CD8-positive, alpha-beta memory T cell (primary cell): ENCODE data around the gene UNC5B. TPM values are rescaled to one million over a fixed set of nuclear protein-coding genes. Genes with fewer than 3 reads are reported as not detected.

ENCODE experiments used
- CTCF ChIA-PET: fragments of 350-600 bp; sonication (Branson Sonifier 250); formaldehyde crosslinking; loops from one replicate; lab custom pipeline; 2021; ENCODE audit warnings: antibody characterized with exemption; lab: Charles Lee
- POLR2A ChIA-PET: fragments of 350-600 bp; sonication (Branson Sonifier 250); formaldehyde crosslinking; loops from one replicate; lab custom pipeline; 2021; ENCODE audit warnings: antibody characterized with exemption; lab: Charles Lee
- DNase-seq, 5 donors: peaks; one replicate each; pipeline versions ENCODE4 v3.0.0 to v3.0.0-alpha.2; 2020 to 2022; ENCODE audit warnings: mixed read lengths in 1 of 5
- H3K27ac ChIP-seq: one replicate; pipeline ENCODE4 v1.7.0; 2013; ENCODE audit warnings: low read depth, mild to moderate bottlenecking, low read length, moderate library complexity
- H3K27me3 ChIP-seq: 2 replicates; pipeline ENCODE4 v1.7.0; 2013; ENCODE audit warnings: low read length, mild to moderate bottlenecking; ENCODE audit not compliant: insufficient read depth, poor library complexity, severe bottlenecking
- H3K36me3 ChIP-seq: 2 replicates; pipeline ENCODE4 v1.7.0; 2013; ENCODE audit warnings: mild to moderate bottlenecking, low read length, moderate library complexity; ENCODE audit not compliant: insufficient read depth
- H3K4me1 ChIP-seq: 2 replicates; pipeline ENCODE4 v1.7.0; 2013; ENCODE audit warnings: mild to moderate bottlenecking, low read length, moderate library complexity; ENCODE audit not compliant: insufficient read depth
- H3K4me3 ChIP-seq: 2 replicates; pipeline ENCODE4 v1.7.0; 2013; ENCODE audit warnings: mild to moderate bottlenecking, low read length
- H3K9me3 ChIP-seq: 2 replicates; pipeline ENCODE4 v1.7.0; 2013; ENCODE audit warnings: mild to moderate bottlenecking, low read length
- H3K27ac Mint-ChIP-seq, 8 donors: one replicate each; pipeline ENCODE4 v1.8.0; 2020 to 2021; ENCODE audit warnings: mixed read lengths in 8 of 8, mild to moderate bottlenecking in 6 of 8, inconsistent platforms in 3 of 8, moderate library complexity in 3 of 8
- H3K27me3 Mint-ChIP-seq, 2 donors: one replicate each; pipeline ENCODE4 v1.8.0; 2020 to 2021; ENCODE audit warnings: mixed read lengths in 2 of 2, mild to moderate bottlenecking in 1 of 2, moderate library complexity in 1 of 2
- H3K36me3 Mint-ChIP-seq, 3 donors: one replicate each; pipeline ENCODE4 v1.8.0; 2020 to 2021; ENCODE audit warnings: mixed read lengths in 3 of 3, inconsistent platforms in 1 of 3, mild to moderate bottlenecking in 1 of 3
- H3K4me1 Mint-ChIP-seq, 3 donors: one replicate each; pipeline ENCODE4 v1.8.0; 2020 to 2021; ENCODE audit warnings: mixed read lengths in 3 of 3, inconsistent platforms in 1 of 3, mild to moderate bottlenecking in 1 of 3
- H3K4me3 Mint-ChIP-seq, 7 donors: one replicate each; pipeline ENCODE4 v1.8.0; 2020 to 2021; ENCODE audit warnings: mixed read lengths in 7 of 7, mild to moderate bottlenecking in 6 of 7, moderate library complexity in 4 of 7, inconsistent platforms in 2 of 7
- H3K9me3 Mint-ChIP-seq, 5 donors: one replicate each; pipeline ENCODE4 v1.8.0; 2020 to 2022; ENCODE audit warnings: mixed read lengths in 5 of 5, mild to moderate bottlenecking in 3 of 5, moderate library complexity in 2 of 5, inconsistent platforms in 1 of 5
- polyA plus RNA-seq: library from polyadenylated mRNA; unstranded; fragments of 300-500 nt; fragmentation: Illumina TruSeq; gene quantifications from one replicate; pipeline ENCODE4 v1.2.3, GENCODE V29; 2021
- total RNA-seq, 2 experiments: library from RNA; stranded (reverse); gene quantifications; one replicate each; pipeline ENCODE4 v1.2.3, GENCODE V29; 2021

Gene UNC5B
- total and polyA plus RNA-seq, 3 experiments from 2014 or later, result 0.06 to 0.13 (median 0.11) TPM

DNA sequence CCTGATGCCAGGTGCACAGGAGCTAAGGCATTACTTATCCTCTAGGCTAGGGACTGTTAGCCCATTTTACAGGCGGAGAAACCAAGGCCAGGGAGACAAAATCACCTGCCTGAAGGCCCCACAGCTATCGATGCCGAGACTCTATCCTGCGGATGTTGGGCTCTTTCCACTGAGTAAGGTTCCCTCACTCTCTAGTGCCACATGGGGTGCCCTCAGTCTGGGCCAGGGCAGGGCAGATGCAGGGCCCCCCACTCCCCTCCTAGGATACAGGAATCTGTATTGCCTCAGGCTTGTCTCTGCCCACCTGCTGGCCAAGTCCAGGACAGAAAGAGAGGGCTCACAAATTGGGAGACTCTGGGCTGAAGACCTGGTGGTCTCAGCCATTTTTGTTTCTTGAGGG, 45.7 kb downstream of the UNC5B start:
- no peaks in the 10 kb centered on the region for H3K9me3 ChIP-seq
- ChIA-PET POLR2A (no interaction called here), CTCF (no interaction called here)
- peaks cover 7 to 17% of the 10 kb centered on the region in 2 donors for H3K27me3 Mint-ChIP-seq
- no peaks in the 10 kb centered on the region for H3K36me3 Mint-ChIP-seq
- no peak overlapping the region for H3K4me3 ChIP-seq
- no peaks in the 10 kb centered on the region for H3K9me3 Mint-ChIP-seq
- H3K4me3 Mint-ChIP-seq, result no peak overlapping the region
- H3K36me3 ChIP-seq, result no peaks in the 10 kb centered on the region
- no peaks in the 10 kb centered on the region for H3K4me1 Mint-ChIP-seq
- H3K4me1 ChIP-seq, result no peaks in the 10 kb centered on the region
- H3K27ac ChIP-seq, result no peak overlapping the region
- no peak overlapping the region for H3K27ac Mint-ChIP-seq
- DNase-seq, result no peak
- no peaks in the 10 kb centered on the region for H3K27me3 ChIP-seq

GRCh38 chr10:71258446-71259145, 46.2 kb downstream of the UNC5B start:
- DNase-seq, result no peak
- H3K27ac ChIP-seq, result no peak overlapping the region
- H3K27me3 ChIP-seq, result no peaks in the 10 kb centered on the region
- no peaks in the 10 kb centered on the region for H3K36me3 ChIP-seq
- H3K4me1 ChIP-seq, result no peaks in the 10 kb centered on the region
- Mint-ChIP-seq H3K4me1 (no peaks in the 10 kb centered on the region), H3K9me3 (no peaks in the 10 kb centered on the region), H3K4me3 (no peak overlapping the region), H3K36me3 (no peaks in the 10 kb centered on the region), H3K27me3 (peaks cover 7 to 17% of the 10 kb centered on the region in 2 donors), H3K27ac (no peak overlapping the region)
- H3K4me3 ChIP-seq, result no peak overlapping the region
- CTCF ChIA-PET, result no interaction called here
- H3K9me3 ChIP-seq, result no peaks in the 10 kb centered on the region
- POLR2A ChIA-PET, result no interaction called here

DNA sequence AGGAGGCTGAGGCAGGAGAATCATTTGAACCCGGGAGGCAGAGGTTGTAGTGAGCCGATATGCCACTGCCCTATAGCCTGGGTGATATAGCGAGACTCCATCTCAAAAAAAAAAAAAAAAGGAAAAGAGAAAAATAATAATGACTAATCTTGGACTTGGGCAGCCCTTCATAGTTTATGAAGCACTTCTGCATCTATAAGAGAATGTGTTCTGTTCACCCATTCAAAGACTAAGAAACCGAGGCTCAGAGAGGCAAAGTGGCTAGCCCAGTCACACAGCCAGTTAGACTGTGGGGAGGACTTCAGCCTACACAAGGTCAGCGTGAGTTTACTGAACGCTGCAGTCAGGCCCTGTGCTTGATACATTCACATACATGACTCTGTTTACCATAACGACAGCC, 46.9 kb downstream of the UNC5B start:
- ChIA-PET POLR2A (interaction anchor here (0.6 kb wide), 1 partner anchor 401 kb away, joined by 8 read pairs; no protein-coding TSS in a partner anchor), CTCF (no interaction called here)
- no peak overlapping the region for H3K27ac Mint-ChIP-seq
- no peaks in the 10 kb centered on the region for H3K9me3 Mint-ChIP-seq
- Histone ChIP-seq H3K27ac (no peak overlapping the region), H3K4me3 (no peak overlapping the region), H3K36me3 (no peaks in the 10 kb centered on the region), H3K9me3 (no peaks in the 10 kb centered on the region), H3K27me3 (no peaks in the 10 kb centered on the region), H3K4me1 (no peaks in the 10 kb centered on the region)
- no peaks in the 10 kb centered on the region for H3K36me3 Mint-ChIP-seq
- H3K4me3 Mint-ChIP-seq, result no peak overlapping the region
- no peaks in the 10 kb centered on the region for H3K4me1 Mint-ChIP-seq
- peaks cover 7 to 17% of the 10 kb centered on the region in 2 donors for H3K27me3 Mint-ChIP-seq
- no peak for DNase-seq

DNA sequence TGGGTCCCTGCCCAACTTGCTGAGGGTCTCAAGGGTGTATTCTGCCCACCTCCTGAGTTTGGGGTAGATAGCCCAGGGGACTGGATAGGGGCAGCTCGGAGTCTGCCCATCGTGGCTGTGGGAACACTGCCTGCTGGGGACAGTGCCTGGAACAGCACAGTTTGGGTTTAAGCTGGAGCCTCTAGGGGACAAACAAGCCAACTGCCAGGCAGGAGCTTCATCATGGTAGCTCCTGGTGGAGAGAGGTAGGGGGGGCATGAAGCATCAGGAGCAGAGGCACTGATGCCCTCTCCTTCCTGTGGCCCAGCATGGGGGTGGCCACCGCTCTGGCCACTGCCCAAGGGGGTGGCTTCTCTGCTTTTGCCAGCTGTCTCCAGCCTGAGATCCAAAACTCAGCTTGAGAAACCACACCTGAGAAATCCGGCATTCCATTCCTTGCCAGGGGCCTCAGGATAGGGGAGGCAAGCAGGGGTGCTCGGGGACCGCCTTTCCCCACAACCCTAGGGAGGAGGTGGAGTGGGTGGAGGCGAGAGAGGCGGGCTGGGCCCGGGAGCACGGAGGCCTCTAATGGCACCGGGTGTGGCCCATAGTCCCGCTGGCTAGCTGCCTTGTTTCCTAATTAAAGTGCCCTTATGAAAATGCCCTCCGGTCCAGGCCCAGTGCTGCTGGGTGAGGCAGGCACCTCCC, 47.6 kb downstream of the UNC5B start:
- Mint-ChIP-seq H3K27ac (peak overlapping the region in 1 of 8 donors; percentile 68), H3K27me3 (peaks cover 7 to 14% of the 10 kb centered on the region in 2 donors), H3K36me3 (no peaks in the 10 kb centered on the region), H3K9me3 (no peaks in the 10 kb centered on the region), H3K4me3 (no peak overlapping the region), H3K4me1 (no peaks in the 10 kb centered on the region)
- Histone ChIP-seq H3K4me3 (no peak overlapping the region), H3K27me3 (no peaks in the 10 kb centered on the region), H3K9me3 (no peaks in the 10 kb centered on the region), H3K4me1 (no peaks in the 10 kb centered on the region), H3K36me3 (no peaks in the 10 kb centered on the region), H3K27ac (no peak overlapping the region)
- ChIA-PET POLR2A (interaction anchor here (0.6 kb wide), 1 partner anchor 400 kb away, joined by 8 read pairs; no protein-coding TSS in a partner anchor), CTCF (no interaction called here)
- no peak for DNase-seq

- H3K27ac Mint-ChIP-seq, result peak overlapping the region in 1 of 8 donors; percentile 68
- no peaks in the 10 kb centered on the region for H3K36me3 ChIP-seq
- no peaks in the 10 kb centered on the region for H3K9me3 Mint-ChIP-seq
- peaks cover 2 to 13% of the 10 kb centered on the region in 2 donors for H3K27me3 Mint-ChIP-seq
- H3K4me1 ChIP-seq, result no peaks in the 10 kb centered on the region
- no peak overlapping the region for H3K4me3 Mint-ChIP-seq
- no peaks in the 10 kb centered on the region for H3K27me3 ChIP-seq
- no peaks in the 10 kb centered on the region for H3K9me3 ChIP-seq
- no peak for DNase-seq
- no peak overlapping the region for H3K27ac ChIP-seq
- ChIA-PET POLR2A (no interaction called here), CTCF (no interaction called here)
- H3K4me3 ChIP-seq, result no peak overlapping the region
- H3K36me3 Mint-ChIP-seq, result no peaks in the 10 kb centered on the region
- H3K4me1 Mint-ChIP-seq, result no peaks in the 10 kb centered on the region
These were observed 48.4 kb downstream of the UNC5B start for GRCh38 chr10:71260622-71261325.

GRCh38 chr10:71262027-71262426, 49.7 kb downstream of the UNC5B start:
- Histone ChIP-seq H3K4me1 (no peaks in the 10 kb centered on the region), H3K9me3 (no peaks in the 10 kb centered on the region), H3K4me3 (no peak overlapping the region), H3K27ac (no peak overlapping the region), H3K36me3 (no peaks in the 10 kb centered on the region), H3K27me3 (no peaks in the 10 kb centered on the region)
- ChIA-PET CTCF (no interaction called here), POLR2A (no interaction called here)
- Mint-ChIP-seq H3K27me3 (peaks cover 2 to 7% of the 10 kb centered on the region in 2 donors), H3K4me3 (no peak overlapping the region), H3K36me3 (no peaks in the 10 kb centered on the region), H3K27ac (no peak overlapping the region), H3K9me3 (no peaks in the 10 kb centered on the region), H3K4me1 (no peaks in the 10 kb centered on the region)
- DNase-seq, result no peak

- no peaks in the 10 kb centered on the region for H3K36me3 ChIP-seq
- Mint-ChIP-seq H3K4me3 (no peak overlapping the region), H3K9me3 (no peaks in the 10 kb centered on the region), H3K27me3 (peaks cover 2 to 3% of the 10 kb centered on the region in 2 donors), H3K27ac (no peak overlapping the region), H3K36me3 (no peaks in the 10 kb centered on the region), H3K4me1 (no peaks in the 10 kb centered on the region)
- POLR2A ChIA-PET, result no interaction called here
- H3K4me3 ChIP-seq, result no peak overlapping the region
- DNase-seq, result no peak
- no peaks in the 10 kb centered on the region for H3K4me1 ChIP-seq
- H3K27ac ChIP-seq, result no peak overlapping the region
- no peaks in the 10 kb centered on the region for H3K27me3 ChIP-seq
- CTCF ChIA-PET, result no interaction called here
- H3K9me3 ChIP-seq, result no peaks in the 10 kb centered on the region
These were observed 50.4 kb downstream of the UNC5B start for GRCh38 chr10:71262817-71263216.

DNA sequence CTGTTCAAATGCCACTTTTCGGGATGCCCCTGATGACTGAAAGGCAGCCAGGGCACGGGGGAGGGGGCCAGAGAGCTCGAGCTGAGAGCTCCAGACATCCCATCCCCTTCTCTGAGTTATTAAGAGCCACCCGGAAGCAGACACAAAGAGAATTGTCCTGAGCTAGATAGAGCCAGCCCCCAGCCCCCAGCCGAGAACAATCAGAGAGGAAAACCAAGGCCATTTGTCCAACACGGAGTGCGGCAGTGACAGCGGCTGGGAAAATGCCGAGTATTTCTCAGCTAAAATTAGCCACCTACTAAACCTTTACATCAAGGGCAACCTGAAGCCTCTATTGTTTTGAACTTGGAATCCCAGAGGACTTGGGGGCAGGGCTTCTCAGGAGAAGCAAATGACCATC, 51.0 kb downstream of the UNC5B start:
- H3K36me3 ChIP-seq, result no peaks in the 10 kb centered on the region
- CTCF ChIA-PET, result no interaction called here
- Mint-ChIP-seq H3K27me3 (peaks cover 2 to 3% of the 10 kb centered on the region in 2 donors), H3K27ac (no peak overlapping the region), H3K4me1 (no peaks in the 10 kb centered on the region), H3K9me3 (no peaks in the 10 kb centered on the region), H3K36me3 (no peaks in the 10 kb centered on the region), H3K4me3 (no peak overlapping the region)
- no peaks in the 10 kb centered on the region for H3K9me3 ChIP-seq
- H3K27me3 ChIP-seq, result no peaks in the 10 kb centered on the region
- no peak for DNase-seq
- POLR2A ChIA-PET, result no interaction called here
- no peak overlapping the region for H3K4me3 ChIP-seq
- H3K27ac ChIP-seq, result no peak overlapping the region
- no peaks in the 10 kb centered on the region for H3K4me1 ChIP-seq
